Prostate gland (tissue), 2 donors: Measurements from ENCODE around the gene TKFC. TPM values are rescaled to one million over a fixed set of nuclear protein-coding genes. Genes with fewer than 3 reads are reported as not detected.
A peak's percentile ranks its signal among the peaks of the same experiment; 100 is the strongest.

Experiments used
- DNase-seq: peaks from one replicate; pipeline ENCODE4 v3.0.0-alpha.2; 2019; ENCODE audit warnings: low spot score
- H3K27ac ChIP-seq, 2 donors: fragments of 200-600 bp; sonication (generic); 2 replicates each; pipeline ENCODE4 v1.5.1; 2017 to 2019
- H3K27me3 ChIP-seq: fragments of 200-600 bp; sonication (generic); replicated peaks from 2 replicates; pipeline ENCODE4 v1.5.1; 2019; ENCODE audit not compliant: insufficient read depth
- H3K36me3 ChIP-seq, 2 donors: fragments of 200-600 bp; sonication (generic); 1 replicate in 1 of 2; 2 replicates in 1 of 2; pipeline versions ENCODE4 v1.5.1 to v1.8.1; 2017 to 2019
- H3K4me1 ChIP-seq: fragments of 200-600 bp; sonication (generic); replicated peaks from 2 replicates; pipeline ENCODE4 v1.5.1; 2019
- H3K4me3 ChIP-seq, 2 donors: fragments of 200-600 bp; sonication (generic); 2 replicates each; pipeline ENCODE4 v1.5.1; 2017 to 2019
- H3K9me3 ChIP-seq: fragments of 200-600 bp; sonication (generic); 2 replicates; pipeline ENCODE4 v1.5.1; 2017
- POLR2A ChIP-seq: fragments of 450-650 bp; IDR thresholded peaks from one replicate; pipeline ENCODE4 v1.6.1; 2016; ENCODE audit warnings: antibody characterized with exemption, mild to moderate bottlenecking
- POLR2AphosphoS5 ChIP-seq: sonication (generic); formaldehyde crosslinking; IDR thresholded peaks from one replicate; pipeline ENCODE4 v1.6.1; 2017; ENCODE audit warnings: antibody characterized with exemption
- WGBS: methylation state at CpG from one replicate; pipeline ENCODE4 v1.1.5; 2018; 5-methylcytosine and 5-hydroxymethylcytosine counted together
- intact Hi-C: fragments of 100-400 bp; cut with DNase I; formaldehyde crosslinking; loops from one replicate; pipeline ENCODE4 v1.14.2; 2022
- total RNA-seq, 2 donors: library from RNA; depleted of rRNA; stranded (reverse); fragments of >200 nt; gene quantifications; one replicate each; pipeline ENCODE4 v1.1.0, GENCODE V29; 2016
- TF ChIP-seq, protein P1 (sequence below), 4 experiments: fragments of 200-600 bp in 2 of 4; fragments of 450-650 bp in 2 of 4; sonication (generic) in 2 of 4; IDR thresholded peaks; 1 replicate in 3 of 4; 2 replicates in 1 of 4; pipeline ENCODE4 v1.5.1; 2016 to 2019; ENCODE audit warnings: antibody characterized with exemption in 4 of 4, mild to moderate bottlenecking in 2 of 4, moderate library complexity in 2 of 4

The TKFC gene
- total RNA-seq, 2 donors from 2014 or later: 52.8 to 79.3 TPM

DNA sequence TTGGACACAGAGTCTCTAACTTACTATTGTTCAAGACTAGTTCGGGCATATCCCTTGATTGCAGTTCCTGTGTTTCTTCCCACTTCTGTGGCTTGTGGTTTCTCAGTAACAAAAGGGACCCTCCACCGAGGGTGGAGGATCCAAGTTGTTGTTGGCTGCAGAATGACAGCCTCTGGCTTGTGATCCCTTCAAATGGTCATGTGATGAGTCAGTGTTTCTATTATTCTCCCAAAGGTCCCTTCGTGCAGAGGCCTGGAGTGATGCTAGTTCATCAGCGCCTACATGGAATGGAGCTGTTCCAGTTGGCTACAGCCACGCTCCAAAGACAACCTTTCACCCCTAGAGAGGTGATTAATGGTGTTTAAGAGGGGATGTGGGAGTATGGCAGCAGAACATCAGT, 35.3 kb upstream of the TKFC start:
- peak; percentile 67 for DNase-seq
- intact Hi-C loops: no loop called here
- H3K4me1 ChIP-seq: peaks cover 5% of the 10 kb centered on the region
- no peaks in the 10 kb centered on the region for H3K27me3 ChIP-seq
- no peaks in the 10 kb centered on the region for H3K9me3 ChIP-seq
- H3K36me3 ChIP-seq: peaks cover 9 to 18% of the 10 kb centered on the region in 2 donors
- WGBS: 11% methylated on average over 5 of the region's 5 CpGs
- H3K4me3 ChIP-seq: no peak overlapping the region
- TF ChIP-seq POLR2AphosphoS5 (peak; percentile 78), POLR2A (no peak)
- peak overlapping the region in 1 of 2 donors; percentile 6 for H3K27ac ChIP-seq

DNA sequence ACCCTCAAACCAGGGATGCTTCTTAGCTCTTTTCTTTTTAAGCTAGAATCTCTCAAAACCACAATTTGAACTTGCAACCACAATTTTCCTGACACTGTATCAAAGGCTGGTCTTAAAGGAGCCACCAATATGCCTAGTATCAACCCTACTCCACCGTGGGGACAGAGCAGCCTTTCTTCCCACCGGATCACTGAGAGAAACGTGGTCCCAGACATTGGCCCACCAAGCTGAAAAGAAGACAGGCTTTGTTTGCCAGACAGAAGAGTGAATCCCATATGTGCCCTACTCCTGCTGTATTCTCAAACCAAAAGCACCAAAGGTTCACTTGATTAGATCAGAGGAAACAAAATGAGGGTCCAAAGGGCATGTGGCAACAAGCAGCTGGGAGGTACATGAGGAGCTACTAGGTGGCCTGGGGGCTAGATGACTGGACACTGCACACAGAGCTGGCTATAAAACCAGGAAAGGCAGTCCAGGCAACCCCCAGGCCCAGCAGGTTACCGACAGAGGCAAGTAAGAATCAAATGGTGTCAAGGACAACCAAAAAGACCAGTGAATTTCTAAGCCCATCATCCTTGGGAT, 34.3 kb upstream of the TKFC start:
- no peak for DNase-seq
- no peaks in the 10 kb centered on the region for H3K9me3 ChIP-seq
- whole genome bisulfite sequencing: 84% methylated on average over 4 of the region's 4 CpGs
- intact Hi-C loops: no loop called here
- H3K4me3 ChIP-seq: no peak overlapping the region
- no peak overlapping the region for H3K27ac ChIP-seq
- peaks cover 5% of the 10 kb centered on the region for H3K4me1 ChIP-seq
- peaks cover 9 to 27% of the 10 kb centered on the region in 2 donors for H3K36me3 ChIP-seq
- no peaks in the 10 kb centered on the region for H3K27me3 ChIP-seq
- TF ChIP-seq POLR2A: no peak
- no peak for TF ChIP-seq POLR2AphosphoS5
- TF ChIP-seq, protein P1, sequence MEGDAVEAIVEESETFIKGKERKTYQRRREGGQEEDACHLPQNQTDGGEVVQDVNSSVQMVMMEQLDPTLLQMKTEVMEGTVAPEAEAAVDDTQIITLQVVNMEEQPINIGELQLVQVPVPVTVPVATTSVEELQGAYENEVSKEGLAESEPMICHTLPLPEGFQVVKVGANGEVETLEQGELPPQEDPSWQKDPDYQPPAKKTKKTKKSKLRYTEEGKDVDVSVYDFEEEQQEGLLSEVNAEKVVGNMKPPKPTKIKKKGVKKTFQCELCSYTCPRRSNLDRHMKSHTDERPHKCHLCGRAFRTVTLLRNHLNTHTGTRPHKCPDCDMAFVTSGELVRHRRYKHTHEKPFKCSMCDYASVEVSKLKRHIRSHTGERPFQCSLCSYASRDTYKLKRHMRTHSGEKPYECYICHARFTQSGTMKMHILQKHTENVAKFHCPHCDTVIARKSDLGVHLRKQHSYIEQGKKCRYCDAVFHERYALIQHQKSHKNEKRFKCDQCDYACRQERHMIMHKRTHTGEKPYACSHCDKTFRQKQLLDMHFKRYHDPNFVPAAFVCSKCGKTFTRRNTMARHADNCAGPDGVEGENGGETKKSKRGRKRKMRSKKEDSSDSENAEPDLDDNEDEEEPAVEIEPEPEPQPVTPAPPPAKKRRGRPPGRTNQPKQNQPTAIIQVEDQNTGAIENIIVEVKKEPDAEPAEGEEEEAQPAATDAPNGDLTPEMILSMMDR (IDR thresholded peaks at IDR 0.05): no peak

DNA sequence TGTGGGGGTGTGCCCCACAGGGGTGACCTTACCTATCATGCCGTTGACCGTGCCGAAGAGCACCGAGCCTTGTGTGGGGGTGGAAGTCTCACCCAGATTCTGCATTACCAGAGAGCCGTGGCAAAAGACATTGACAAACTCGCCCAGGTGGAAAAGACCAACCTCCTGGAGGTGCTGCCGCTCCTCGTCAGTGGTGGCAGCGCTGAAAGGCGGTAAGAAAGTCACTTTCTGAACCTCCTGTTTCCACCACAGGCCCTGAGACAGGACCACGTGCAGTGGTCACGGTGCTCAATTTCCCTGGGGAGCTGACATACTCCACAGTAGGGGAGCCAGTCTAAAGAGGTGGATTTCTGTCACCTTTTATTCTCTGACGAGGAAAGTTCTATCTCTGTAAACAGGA, 30.5 kb upstream of the TKFC start:
- Histone ChIP-seq H3K27me3 (no peaks in the 10 kb centered on the region), H3K4me1 (no peaks in the 10 kb centered on the region), H3K27ac (no peak overlapping the region), H3K36me3 (peaks cover 9 to 34% of the 10 kb centered on the region in 2 donors), H3K9me3 (no peaks in the 10 kb centered on the region), H3K4me3 (no peak overlapping the region)
- WGBS: 96% methylated on average over 13 of the region's 13 CpGs
- TF ChIP-seq POLR2AphosphoS5: no peak
- TF ChIP-seq POLR2A: no peak
- TF ChIP-seq, protein P1 (IDR thresholded peaks at IDR 0.05): no peak
- intact Hi-C loops: no loop called here
- DNase-seq: no peak

DNA sequence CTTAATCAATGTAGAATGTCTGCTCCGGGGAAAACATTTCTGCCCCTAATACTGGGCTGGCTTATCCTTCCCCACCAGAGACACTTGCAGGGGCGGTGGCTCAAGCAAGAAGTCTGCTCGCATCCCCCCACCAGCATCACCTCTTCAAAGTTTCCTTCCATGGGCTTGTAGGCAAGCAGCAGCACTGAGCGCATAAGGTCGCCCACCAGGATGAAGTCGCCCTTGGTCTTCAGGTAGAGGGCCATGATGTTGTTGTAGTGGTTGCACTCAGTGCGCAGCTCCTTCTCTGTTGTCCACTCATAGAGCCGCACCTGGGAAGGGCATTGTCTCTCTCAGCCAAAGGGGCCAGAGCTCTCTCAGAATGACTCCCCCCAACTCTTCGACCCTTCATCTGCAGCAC, 29.3 kb upstream of the TKFC start:
- TF ChIP-seq, protein P1 (IDR thresholded peaks at IDR 0.05): no peak
- H3K27ac ChIP-seq: no peak overlapping the region
- WGBS: 95% methylated on average over 9 of the region's 9 CpGs
- no peak for DNase-seq
- no peaks in the 10 kb centered on the region for H3K27me3 ChIP-seq
- no peak overlapping the region for H3K4me3 ChIP-seq
- intact Hi-C loops: no loop called here
- H3K9me3 ChIP-seq: no peaks in the 10 kb centered on the region
- peaks cover 13 to 34% of the 10 kb centered on the region in 2 donors for H3K36me3 ChIP-seq
- no peaks in the 10 kb centered on the region for H3K4me1 ChIP-seq

DNA sequence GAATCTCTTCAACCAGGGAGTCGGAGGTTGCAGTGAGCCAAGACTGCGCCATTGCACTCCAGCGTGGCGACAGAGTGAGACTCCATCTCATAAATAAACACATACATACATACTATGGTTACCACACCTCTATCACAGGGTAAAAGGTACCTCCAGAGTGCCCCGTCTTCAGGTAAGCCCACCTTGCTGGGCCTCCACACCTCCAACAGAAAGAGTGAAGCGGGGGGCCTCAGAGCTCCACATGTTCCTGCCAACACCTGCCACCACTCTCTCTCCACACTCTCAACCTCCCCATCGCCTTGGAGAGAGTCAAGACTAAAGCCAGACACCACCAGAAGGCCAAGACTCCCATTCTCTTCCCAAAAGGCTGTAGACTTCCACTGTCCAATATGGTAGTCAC, 27.6 kb upstream of the TKFC start:
- 98% methylated on average over 7 of the region's 7 CpGs for WGBS

More for the DNA sequence above, 27.6 kb upstream of the TKFC start:
- Histone ChIP-seq H3K4me3 (no peak overlapping the region), H3K27me3 (no peaks in the 10 kb centered on the region), H3K4me1 (no peaks in the 10 kb centered on the region), H3K27ac (no peak overlapping the region), H3K36me3 (peaks cover 27 to 41% of the 10 kb centered on the region in 2 donors), H3K9me3 (no peaks in the 10 kb centered on the region)
- TF ChIP-seq, protein P1 (IDR thresholded peaks at IDR 0.05): no peak
- no peak for TF ChIP-seq POLR2A
- no peak for TF ChIP-seq POLR2AphosphoS5
- DNase-seq: no peak
- intact Hi-C loops: no loop called here
